ENCODE data around the gene PIF1.

PIF1 gene

DNA sequence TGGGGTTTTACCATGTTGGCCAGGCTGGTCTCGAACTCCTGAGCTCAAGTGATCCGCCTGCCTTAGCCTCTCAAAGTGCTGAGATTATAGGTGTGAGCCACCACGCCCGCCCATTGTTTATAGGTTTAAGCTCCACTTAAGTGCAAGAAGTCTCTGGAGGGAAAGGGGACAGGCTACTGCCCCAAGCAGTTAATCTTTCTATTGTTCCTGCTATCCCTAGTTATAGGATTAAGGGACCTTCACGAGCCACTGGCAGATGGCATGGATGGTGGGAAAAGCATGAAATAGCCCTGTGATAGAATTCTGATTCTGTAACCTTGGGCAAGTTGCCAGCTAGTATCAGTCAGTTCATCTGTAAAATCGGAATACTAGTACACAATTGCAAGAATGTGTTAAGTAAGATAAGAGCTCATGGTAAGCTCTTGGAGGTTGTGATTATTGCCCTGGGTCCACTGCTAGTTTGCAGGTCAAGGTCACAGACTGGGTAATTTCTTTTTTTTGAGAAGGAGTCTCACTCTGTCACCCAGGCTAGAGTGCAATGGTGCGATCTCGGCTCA is 44.8 kb downstream of the PIF1 start:
- no peak for DNase-seq (ENCODE audit: low read depth)
- no peak overlapping the region for H3K4me3 ChIP-seq (ENCODE audit: low read depth, low read length)

GRCh38 chr15:64779630-64780029 is 45.8 kb downstream of the PIF1 start:
- no peak overlapping the region for H3K4me3 ChIP-seq (ENCODE audit: low read depth, low read length)
- no peak for DNase-seq (ENCODE audit: low read depth)

GRCh38 chr15:64779024-64779423 is 46.4 kb downstream of the PIF1 start:
- no peak for DNase-seq (ENCODE audit: low read depth)
- no peak overlapping the region for H3K4me3 ChIP-seq (ENCODE audit: low read depth, low read length)

- no peak for DNase-seq (ENCODE audit: low read depth)
- H3K4me3 ChIP-seq (ENCODE audit: low read depth, low read length) = peak overlapping the region; percentile 52
These were observed 49.1 kb downstream of the PIF1 start for GRCh38 chr15:64776402-64776786.

DNA sequence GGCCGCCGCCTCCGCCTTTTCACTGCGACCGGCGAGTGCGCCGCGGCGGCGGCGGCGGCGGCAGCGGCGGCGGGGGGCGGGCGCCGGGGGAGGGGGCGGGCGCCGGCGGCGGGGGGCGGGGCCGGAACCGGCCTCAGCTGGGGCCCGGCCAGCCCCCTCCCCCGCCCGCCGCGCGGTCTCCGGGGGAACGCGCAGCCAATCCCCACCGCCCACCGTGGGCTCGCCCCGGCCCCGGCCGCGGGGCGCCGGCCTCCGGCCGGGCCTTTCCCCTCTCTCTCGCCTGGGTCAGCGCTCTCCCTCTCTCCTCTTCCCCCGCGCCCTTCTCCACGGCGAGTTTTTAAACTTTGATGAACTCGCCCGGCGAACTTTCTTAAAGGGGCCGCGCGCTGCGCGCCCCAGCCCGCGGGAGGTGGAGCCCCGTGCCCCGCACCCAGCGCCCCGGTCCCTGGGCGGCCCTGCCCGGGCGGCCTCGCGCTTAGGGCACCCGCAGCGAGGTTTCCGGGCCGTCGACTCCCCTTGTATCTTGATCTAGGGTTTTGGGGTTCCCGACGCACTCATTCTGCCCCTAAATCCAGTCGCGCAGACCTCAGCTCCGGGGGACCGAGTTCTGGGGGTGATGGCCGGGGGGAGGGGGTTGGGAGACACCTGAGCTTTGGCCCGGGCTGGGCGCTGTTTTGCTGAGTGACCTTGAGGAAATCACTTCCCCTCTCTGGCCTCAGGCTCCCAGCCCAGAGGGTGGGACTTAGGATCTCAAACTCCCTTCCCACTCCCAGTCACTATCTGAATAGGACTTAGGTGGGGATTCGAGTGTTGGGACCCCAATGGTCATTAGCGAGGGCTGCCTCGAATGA is 49.7 kb downstream of the PIF1 start, which contains the start of gene RBPMS2:
Gene RBPMS2, minus strand, starts transcription at position 39 of the 851 bp plus-strand sequence. CDS start 270 bp downstream, outside the sequence.
- no peak for DNase-seq (ENCODE audit: low read depth)
- peak within 1 kb of the TSS; percentile 52 for H3K4me3 ChIP-seq (ENCODE audit: low read depth, low read length)

- no peak for DNase-seq (ENCODE audit: low read depth)
- peak overlapping the region; percentile 40 for H3K4me3 ChIP-seq (ENCODE audit: low read depth, low read length)
These were observed 50.6 kb downstream of the PIF1 start for GRCh38 chr15:64774629-64775493.

DNA sequence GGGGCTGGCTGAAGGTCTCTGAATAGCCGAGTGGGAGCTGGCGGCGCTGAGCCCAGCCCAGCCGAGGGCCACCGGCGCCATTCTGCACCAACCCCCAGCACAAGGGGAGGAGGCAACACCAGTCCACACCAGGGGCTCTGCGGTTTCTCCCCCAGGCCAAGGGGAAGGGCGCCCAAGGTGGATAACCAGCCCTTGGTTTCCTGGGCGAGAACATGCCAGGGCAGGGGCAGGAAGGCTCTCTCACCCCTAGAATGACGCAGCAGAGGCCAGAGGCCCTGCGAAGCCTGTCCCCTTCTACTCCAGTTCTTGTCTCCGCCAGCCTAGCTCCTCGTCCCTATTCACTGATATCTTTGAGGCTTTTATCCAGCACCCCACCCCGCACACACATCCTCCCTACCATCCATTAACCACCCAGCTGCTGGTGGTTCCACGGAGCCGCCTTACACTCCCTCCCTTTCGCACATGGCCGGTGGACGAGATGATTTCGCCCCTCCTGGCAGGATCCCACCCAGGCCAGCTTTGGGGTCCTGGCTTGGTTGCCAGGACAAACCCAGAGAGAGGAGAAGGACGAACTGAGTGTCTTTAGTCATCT is 51.3 kb downstream of the PIF1 start:
- DNase-seq (ENCODE audit: low read depth) = no peak
- no peak overlapping the region for H3K4me3 ChIP-seq (ENCODE audit: low read depth, low read length)

DNA sequence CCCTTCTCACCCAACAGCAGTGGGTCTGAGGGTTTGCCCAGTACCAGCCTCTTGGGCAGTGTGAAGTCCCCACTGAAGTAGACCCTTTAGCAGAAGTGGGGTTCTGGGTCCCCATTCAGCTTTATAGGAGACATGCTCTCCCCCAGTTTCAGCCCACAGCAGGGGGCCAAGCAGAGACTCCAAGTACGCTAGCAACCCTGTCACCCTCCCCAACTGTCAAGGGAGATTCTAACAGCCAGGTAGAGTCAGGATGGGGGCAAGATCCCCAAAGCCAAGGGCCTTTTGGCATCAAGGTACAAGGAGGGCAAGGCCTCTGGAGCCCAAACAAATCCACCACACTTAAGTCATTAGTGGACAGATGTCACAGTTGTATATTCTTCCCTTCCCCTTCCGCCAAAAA is 51.8 kb downstream of the PIF1 start:
- H3K4me3 ChIP-seq (ENCODE audit: low read depth, low read length) = no peak overlapping the region
- no peak for DNase-seq (ENCODE audit: low read depth)

DNA sequence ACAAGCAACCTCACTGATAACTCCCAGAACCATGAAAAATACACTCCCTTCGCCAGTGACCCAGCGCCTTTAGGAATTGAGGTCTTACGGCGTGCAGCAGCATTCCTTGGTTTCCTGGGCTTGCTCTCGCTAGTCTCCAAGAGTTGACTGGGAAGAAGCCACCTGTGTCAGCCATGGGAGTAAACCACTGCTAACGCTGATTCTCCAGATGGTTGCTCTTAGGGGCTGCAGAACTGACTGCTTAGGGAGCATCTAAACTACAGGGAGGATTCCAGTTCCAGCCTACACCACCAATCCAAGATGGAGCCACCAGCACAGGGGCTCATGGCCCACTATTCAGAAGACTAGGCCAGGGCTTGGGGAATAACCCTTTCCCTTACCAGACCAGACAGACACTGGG is 52.5 kb downstream of the PIF1 start:
- DNase-seq (ENCODE audit: low read depth) = no peak
- no peak overlapping the region for H3K4me3 ChIP-seq (ENCODE audit: low read depth, low read length)

DNA sequence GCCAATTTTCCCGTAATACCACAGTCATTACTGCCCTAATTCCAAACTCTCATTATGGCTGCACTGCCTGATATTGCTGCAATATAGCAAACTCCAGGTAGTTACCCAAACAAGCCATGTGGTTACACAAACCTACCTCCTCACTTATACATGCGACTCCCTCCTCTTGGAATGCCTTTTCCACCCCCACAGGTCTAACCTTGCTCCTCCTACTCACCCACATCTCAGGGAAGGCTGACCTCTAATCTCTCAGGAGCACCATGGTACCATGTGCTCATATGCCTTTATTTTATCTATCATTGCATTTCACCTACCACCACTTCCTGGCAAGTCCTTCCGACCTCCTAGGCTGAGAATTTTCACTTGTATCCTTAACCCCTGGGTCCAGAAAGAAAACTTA is 53.0 kb downstream of the PIF1 start:
- no peak for DNase-seq (ENCODE audit: low read depth)

DNA sequence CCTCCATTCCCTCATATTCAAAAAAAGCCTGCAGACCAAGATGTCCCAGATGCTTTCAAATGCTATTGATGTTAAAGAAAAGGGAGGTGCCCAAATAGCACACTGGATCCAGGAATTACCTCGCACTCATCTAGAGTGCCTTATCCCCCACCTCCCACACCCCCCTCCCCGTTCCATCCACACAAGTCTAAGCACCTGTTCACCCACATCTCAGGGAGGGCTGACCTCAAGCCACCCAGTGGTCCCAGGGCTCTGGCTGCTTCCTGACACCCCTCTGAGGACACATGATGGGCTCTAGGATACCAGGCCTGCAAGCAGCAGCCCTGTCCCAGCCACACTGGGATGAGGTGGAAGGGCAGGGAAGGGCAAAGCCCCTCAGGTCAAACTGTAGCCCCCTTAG is 54.8 kb downstream of the PIF1 start:
- H3K4me3 ChIP-seq (ENCODE audit: low read depth, low read length) = no peak overlapping the region
- DNase-seq (ENCODE audit: low read depth) = no peak

More for the DNA sequence above, 53.0 kb downstream of the PIF1 start:
- no peak overlapping the region for H3K4me3 ChIP-seq (ENCODE audit: low read depth, low read length)

GRCh38 chr15:64767203-64767602 is 58.2 kb downstream of the PIF1 start:
- H3K4me3 ChIP-seq (ENCODE audit: low read depth, low read length) = no peak overlapping the region
- DNase-seq (ENCODE audit: low read depth) = no peak

- DNase-seq (ENCODE audit: low read depth) = no peak
- no peak overlapping the region for H3K4me3 ChIP-seq (ENCODE audit: low read depth, low read length)
These were observed 59.4 kb downstream of the PIF1 start for GRCh38 chr15:64766058-64766457.

All from skeletal muscle cell (primary cell).